NCI-H524 treated with DMSO at 0.1 percent for 48 hours (cell line): ENCODE results near the gene WSCD2.

ENCODE experiments used
- DNase-seq: peaks from one replicate; lab custom pipeline; 2025; lab: John Stamatoyannopoulos, UW

The WSCD2 gene

DNA sequence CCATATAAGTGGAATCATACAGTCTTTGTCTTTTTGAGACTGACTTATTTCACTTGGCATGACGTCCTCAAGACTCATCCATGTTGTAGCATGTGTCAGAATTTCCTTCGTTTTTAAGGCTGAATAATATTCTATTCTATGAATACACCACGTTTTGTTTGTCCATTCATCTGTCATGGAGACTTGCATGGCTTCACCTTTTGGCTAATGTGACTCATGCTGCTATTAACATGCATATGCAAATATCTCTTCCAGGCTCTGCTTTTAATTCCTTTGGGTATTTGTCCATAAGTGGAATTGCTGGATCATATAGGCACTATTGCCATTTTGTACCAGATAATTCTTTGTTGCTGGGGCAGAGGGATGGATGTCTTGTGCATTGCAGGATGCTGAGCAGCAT lies 19.6 kb upstream of the WSCD2 start:
- no peak for DNase-seq

DNA sequence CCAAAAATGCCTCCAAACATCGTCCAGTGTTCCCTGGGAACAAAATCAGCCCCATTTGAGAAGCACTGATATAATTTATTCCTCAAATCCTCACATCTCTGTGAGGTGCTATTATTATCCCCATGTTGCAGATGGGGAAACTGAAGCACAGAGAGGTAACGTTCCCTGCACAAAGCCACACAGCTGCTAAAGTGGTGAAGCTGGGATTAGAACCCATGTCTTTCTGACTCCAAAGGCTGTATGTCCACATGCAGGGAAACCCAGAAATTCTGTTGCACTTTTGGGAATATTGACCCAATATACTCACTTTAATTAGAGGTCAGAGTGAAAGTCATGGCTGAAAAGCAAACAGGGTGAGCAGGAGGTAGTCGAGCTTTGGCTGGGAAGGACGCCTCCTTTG lies 19.1 kb upstream of the WSCD2 start:
- DNase-seq = no peak

DNA sequence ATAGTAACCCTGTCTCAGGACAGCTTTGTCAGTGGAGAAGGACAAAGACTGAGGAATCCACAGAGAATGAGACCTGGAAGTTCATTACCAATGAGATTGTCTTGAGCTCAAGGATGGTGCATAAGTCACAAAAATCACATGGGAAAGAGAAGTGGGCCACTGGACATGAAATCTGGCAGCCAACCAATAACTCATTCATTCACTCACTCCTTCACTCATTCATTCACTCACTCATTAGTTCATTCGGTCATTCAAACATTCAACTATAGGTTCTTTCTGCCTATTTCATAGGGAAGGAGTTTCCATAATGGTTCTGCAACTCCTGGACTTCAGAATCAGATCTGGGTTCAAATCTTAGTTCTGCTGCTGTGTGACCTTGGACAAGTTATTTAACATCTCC lies 18.2 kb upstream of the WSCD2 start:
- DNase-seq = no peak

DNA sequence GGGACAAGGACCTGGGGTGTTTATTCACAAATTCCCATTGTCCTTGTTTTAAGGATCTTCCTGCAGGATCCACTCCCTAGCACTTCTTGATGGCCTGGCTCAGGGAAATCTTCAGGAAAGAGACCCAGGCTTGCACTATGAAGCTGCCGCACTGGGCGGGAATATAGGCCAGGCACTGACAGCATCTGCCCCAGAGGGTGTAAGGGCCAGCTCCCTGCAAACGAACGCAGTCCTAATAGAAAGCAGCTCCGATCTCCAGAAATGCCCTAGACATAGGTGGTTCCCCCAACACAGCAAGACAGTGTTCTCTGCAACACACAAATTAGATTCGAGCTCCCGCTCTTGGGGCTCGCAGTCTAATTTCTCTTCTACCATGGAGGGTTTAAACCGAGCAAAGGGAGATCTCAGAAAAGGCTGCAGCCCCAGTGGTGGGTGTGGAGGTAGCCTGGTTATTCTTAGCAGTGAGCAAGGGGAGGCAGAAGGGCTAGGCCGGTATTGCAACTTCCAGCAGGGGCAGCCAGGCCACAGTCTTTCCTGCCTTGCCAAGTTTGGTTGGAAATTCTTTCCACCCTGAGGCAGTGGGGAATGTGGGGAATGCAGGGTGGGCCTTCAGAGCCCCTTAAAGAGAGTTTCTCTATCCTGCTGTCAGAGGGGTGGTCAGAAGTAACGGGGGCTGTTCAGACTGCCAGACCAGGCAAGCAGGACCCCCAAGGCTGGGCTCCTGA lies 16.1 kb upstream of the WSCD2 start:
- DNase-seq = no peak

DNA sequence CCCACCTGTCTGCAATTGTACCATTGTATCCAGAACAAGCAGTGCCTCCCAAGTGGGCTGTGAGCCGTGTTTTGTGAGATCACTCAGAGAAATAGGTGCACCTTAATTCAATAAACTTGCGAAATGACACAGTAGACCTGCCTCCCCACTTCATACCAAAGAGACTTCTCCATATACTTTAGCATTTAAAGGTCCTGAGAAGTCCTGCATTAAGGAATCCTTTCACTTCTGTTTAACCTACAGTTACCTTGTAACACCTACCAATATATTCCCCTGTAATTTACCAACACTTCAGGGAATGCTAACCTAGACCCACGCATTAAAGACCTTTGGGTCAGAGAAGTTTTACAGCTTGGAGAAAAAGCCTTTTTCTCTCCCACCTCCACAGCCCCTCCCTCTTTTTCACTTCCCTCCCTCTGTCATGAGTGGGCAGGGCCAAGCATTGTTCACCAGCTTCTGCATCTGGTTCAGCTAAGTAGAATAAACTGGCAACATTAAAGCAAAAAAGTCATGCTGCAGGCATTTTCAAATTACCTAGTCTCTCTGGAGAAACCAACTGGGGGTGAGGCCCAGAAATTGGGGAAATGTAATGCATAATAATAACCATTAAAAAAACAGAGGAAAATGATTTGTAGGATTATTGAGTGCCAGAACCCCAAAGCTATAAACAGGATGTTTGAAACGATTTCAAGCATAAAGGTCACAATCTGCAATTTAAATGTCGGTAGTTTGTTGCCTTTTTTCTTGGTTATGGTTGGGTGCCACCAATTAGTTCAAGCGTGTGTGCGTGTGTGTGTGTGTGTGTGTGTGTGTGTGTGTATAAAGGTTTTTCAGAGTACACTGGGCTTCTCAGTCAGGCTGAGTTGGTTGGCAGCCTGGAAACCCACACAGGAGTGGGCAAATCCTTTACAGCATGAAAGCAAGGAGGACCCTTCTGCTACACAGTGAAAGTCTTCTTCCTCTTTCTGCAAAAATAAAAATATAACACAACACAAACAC lies 13.7 kb upstream of the WSCD2 start:
- no peak for DNase-seq

DNA sequence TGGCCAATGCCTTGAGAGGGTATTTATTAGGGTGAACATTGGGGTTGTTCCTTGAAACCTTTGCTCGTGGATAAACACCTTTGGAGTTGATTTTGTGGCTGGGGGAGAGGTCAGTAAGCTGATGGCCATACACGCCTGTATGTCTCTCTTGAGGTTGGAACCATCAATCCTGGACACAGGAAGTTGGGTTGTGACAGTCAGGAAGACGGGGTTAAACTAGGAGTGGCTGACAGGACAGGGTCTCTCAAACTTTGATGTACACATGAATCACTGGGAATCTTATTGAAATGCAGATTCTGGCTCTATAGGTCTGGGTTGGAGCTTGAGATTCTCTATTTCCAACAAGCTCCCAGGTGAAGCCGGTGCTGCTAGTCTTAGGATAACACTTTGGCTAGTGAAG lies 12.8 kb upstream of the WSCD2 start:
- no peak for DNase-seq

DNA sequence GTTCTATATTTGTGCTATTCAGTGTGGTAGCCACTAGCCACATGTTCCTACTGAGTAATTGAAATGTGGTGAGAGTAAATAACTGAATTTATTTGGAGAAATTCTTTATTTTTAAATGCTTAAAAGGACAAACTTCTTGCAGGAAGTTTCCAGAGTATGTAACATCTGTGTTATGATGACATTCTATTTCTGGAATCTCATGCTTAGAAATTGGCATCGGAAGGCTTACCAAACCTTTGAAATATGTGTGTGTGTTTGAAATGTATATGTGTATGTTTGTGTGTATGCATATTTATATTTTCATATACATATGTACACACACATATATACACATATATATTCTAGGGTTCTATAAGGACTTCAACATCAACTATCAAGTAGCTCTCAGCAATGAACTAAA lies 12.4 kb upstream of the WSCD2 start:
- DNase-seq = no peak

DNA sequence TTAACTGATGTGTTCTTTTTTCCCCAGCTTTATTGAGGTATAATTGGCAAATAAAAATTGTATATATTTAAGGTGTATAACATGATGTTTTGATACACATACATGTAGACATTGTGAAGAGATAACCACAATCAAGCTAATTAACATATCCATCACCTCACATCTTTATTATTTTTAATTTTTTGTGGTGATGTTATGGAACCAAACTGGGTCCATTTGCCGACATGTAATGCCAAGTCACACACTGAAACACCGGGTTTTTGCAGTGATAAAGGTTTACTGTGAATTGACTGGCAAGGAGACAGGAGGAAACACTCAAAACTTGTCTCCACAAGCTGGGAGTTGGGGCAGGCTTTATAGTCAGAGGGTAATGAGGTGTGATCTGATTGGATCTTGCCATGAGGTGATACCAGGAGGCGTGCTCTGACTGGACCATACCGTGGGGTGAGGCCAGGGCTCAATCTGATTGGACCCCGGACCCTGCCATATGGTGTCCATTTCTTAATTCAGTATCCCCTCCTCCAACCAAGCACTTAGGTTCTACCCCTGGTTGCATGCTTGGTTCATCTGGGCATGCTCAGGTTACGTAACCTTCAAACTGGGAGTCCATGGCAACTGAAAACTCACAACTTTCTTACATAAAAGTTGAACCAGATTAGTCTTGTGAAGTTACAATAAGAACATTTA lies 11.8 kb upstream of the WSCD2 start:
- DNase-seq = peak; percentile 66

DNA sequence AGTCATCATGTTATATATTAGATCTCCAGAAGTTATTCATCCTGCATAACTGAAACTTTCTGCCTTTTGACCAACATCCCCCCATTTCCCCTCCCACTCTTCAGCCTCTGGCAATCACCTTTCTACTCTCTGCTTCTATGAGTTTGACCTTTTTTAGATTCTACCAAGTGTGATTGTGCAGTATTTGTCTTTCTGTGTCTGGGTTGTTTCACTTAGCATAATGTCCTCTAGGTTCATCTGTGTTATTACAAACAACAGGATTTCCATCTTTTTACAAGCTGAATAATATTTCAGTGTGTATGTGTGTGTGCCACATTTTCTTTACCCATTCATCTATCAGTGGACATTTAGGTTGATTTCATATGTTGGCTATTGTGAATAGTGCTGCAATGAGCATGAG lies 11.2 kb upstream of the WSCD2 start:
- DNase-seq = no peak

DNA sequence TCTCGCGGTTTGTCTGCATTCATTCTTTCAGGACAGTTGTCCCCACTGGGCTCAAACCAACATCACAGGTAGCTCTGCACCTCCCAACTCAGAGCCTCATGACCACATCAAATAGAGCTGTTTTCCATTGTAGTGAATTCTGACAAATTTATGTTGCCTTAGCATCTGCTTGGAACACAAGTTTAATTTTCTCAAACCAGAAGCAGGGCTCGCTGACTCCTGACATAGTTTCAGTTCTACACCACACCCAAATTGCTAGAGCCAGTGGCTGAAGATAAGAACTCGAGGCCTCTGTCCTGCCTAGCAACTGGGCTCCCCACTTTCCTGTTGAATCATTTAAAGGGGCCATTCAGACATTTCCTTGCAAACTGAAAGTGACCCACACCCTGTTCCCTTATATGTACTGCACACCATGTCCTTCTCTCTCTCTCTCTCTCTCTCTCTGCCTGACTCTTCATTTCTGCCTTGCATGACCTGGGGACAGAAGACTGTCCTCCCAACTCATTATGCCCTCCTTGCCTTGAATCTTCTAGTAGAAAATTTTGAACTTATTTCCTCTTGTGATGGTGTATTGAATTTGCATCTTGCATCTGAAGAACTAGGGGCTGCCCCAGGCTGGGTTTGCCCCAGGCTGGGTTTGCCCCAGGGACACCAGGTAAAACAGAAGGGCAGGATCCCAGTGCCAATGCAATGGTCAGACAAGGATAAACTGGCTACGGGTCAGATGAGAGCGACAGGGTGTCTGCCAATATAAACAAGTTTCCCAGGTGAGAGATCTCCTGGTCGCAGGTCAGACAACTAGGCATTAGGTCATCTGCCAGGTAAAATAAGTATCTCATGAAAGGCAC lies 9.7 kb upstream of the WSCD2 start:
- no peak for DNase-seq

DNA sequence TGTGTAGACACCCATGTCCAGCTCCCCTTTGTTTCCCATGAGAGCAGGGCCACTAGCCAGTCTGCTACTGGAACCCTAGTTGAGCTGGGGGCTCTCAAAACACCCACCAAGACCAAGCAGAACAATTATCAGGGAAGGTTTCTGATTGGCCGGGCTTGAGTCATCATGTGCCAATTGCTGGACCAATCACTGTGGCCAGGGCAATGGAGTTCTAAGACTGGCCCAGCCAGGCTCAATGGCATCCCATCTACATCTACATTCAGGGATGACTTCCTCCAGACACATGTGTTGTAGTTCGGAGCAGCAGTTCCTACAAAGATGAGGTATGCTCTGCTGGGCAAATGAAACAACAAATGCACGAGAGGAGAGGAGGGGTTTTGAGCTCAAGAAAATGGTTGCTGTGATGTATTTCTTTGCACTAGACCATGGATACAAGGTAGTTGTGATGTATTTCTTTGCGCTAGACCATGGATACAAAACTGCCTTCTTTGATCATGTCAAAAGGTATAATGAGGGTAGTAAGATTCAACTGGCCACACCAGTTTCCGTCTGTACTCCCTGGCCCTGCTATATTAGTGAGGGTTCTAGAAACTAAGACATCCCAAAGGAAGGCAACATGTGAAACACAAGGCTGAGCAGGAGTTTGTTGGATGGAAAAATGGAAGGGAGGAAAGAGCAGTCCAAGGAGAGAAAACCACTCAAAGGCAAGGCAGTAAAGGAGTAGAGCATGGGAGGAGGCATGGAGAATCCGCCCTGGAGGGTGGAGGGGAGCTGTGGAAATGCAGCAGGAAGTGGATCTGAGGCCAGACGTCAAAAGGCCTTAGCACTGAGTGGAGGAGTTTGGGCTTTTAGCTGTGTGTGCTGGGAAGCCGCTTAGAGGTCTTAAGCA lies 8.9 kb upstream of the WSCD2 start:
- no peak for DNase-seq

DNA sequence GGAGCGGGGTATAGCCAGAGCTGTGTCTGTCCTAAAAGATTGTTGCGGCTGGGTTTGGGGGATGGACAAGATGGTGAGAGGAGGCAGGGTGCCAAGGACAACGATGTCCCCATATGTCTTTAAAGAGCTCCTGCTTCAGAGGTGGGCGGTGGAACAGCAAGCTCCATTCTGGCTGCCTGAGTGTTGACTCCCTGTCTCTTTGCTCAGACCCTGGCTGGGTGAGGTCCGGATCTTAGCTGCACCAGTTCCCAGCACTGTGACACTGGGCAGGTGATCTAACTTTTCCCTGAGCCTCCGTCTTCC lies 8.3 kb upstream of the WSCD2 start:
- DNase-seq = no peak

DNA sequence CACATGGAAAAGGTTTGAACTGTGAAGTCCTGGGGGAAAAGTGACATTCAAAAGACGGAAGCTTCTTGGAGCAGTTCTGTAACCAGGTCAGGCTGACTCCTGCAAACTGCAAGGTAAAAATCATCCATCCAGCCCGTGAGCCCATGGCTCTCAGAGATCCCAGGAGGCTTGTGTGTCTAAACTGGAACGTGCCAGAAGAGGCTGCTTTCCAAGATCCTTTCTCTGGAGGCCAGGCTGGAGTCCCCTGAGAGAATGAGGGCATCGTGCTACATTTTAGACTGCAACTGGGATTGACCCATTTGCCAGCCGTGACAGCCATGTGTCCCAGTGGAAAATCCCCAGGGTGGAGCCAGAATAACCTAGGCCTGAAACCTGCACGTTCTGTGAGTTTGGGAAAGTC lies 7.8 kb upstream of the WSCD2 start:
- DNase-seq = no peak

DNA sequence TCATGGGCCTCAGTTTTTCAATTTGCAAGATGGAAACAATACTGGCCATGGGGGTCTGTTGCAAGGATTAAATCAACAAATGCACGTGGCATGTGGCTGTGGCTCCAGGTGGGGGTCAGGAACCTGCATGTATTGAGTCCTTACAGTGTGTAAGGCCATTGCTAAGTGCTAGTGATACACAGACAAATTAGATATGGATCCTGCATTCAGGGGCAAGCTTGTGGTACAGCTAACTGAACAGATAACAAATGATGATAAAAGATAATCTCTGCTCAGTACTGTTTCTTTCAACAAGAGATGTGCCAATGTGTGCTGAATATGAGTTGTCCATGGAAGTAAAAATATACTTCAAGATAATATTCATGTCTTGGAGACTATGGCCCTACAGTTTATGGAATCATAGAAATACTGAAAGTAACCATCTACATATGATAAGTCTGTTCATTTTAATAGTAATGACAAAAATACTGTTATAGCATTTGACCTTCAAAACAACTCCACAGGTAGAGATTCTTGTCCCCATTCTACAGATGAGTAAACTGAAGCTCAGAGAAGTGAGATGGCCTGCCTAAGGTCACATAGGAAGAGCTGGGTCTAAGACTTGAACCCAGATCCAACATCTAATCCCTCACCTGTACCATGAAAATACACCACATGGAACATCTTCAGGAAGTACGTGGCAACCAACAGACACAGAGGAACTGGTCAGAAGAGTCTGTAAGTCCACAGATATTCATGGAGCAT lies 7.2 kb upstream of the WSCD2 start:
- DNase-seq = no peak

DNA sequence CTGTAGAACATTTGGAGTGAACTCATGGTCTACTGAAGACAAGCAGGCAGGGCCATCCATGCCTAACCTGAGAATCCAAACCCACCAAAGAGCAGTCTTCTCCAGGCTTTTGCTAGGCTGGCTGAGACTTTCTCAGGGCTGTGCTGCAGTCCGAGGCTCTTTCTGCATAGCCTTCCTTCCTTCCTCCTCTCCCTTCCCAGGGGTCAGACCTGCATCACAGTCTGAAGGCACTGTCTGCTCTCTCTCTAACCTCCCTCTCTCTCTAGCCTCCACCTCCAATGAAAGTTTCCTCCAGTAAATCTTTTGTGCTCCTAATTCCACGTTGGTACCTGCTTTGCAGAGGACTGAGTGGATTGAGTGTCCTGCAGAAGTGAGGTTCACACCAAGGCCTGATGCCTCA lies 6.4 kb upstream of the WSCD2 start:
- DNase-seq = no peak

DNA sequence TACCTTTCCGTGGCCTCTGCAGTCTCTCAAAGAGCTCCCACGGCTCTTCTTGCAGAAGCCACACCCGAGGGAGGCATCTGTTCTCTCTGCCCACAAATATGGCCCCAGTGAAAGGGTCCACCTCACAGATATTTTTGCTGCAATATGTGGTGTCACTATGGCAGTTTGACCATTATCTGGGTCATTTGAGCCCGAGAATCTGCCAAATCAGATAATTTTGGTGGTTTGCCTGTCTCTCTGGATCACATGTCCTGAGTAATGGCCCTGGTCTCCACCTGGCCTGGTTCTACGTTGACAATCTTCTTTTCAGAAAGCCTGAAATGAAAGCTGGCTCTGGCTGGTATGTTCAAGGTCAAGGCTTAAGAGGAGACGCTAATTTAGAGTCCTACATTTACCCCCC lies 5.7 kb upstream of the WSCD2 start:
- DNase-seq = no peak

DNA sequence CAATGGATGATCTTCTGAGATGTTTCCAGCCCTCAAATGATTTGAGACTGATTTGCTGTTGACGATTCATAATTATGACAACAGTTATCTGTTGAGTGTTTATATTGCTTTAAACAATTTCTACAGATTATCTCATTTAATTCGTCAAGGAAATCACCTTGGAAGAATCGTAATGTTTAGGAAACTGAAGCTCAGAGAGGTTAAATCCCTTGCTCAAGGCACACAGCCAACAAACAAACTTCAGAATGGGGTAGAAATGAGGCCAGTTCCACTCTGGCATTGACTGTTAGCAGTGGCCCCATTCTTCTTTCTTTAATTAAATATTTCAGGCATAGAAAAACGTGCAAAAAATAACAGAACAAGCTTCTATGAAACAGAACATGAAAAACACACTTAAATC lies 4.0 kb upstream of the WSCD2 start:
- DNase-seq = no peak

DNA sequence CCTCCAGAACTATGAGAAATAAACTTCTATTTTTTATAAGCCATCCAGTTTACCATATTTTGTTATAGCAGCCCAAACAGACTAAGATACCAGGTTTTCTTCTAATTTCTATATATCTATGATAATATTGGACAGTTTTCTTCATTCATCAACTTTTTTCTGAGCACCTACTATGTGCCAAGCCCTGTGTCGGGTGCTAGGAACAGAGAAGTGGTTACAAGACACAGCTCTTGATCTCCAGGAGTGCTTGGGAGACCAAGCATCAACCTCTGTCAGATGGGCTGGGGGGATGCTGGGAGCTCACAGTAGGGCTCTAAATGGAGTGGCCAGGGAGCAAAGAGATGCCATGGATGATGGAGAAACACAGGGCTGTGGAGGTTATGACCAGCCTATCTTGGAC lies 2.9 kb upstream of the WSCD2 start:
- no peak for DNase-seq

DNA sequence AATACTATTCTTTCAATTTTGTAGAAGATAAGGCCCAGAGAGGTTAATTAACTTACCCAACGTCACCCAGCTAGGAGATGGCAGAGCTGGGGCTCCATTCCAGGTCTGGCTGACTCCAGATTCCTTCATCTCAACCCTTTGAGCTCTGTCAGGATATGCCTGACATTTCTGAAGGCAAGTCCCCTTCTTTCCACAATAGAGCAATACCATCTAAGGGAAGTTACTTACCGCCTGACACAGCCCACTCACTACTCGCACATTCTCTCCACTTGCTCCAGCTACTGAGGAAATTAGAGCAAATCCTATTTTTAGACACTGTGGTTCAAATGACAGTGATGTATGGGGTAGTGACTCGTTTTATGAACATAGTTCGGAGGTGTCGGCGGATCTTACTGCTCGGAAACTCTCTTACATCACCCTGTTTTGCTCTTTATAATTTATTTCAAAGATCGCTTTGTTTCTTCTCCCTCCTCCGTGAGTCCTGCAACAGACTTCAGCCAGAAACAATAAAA lies 2.0 kb upstream of the WSCD2 start:
- DNase-seq = no peak

DNA sequence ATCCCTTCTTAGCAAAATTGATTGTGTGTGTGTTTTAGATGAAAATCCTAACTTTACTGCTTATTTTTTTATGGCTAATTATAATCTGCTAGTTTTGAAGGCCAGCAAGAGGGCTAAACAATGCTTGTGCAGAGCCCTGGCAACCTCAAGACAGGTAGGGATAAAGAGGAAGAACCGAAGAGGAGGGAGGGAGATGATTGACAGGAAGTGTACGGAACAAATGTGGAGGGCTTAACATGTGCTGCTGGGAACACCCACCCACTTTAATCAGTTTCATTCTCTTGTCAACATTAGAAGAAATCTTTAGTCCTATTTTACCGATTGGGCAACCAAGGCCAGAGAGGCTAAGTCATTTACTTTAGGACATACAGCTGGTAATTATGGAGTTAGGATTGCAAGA lies 1.4 kb upstream of the WSCD2 start:
- no peak for DNase-seq
